Stimulated activated naive CD8-positive, alpha-beta T cell treated with anti-CD3 and anti-CD28 coated beads, Interleukin-15, Interleukin-2, amounts not matched to agents 100 U/mL and 50 U/mL, for 24 hours (primary cell): ENCODE measurements around the gene PRPF19.

Source experiments
- ATAC-seq: fragments of 150-1000 bp; cut with Tn5 transposase; one replicate; pipeline ENCODE4 v1.10.0; 2021
- DNase-seq: peaks from one replicate; pipeline ENCODE4 v3.0.0; 2021

PRPF19 gene

GRCh38 chr11:60874421-60875365 is 31.7 kb downstream of the PRPF19 start:
- DNase-seq (no peak), ATAC-seq (no peak)

GRCh38 chr11:60873533-60873932 is 32.9 kb downstream of the PRPF19 start:
- ATAC-seq (no peak), DNase-seq (no peak)

- ATAC-seq (no peak), DNase-seq (no peak)
Measured at GRCh38 chr11:60872961-60873524, 33.3 kb downstream of the PRPF19 start.

GRCh38 chr11:60872124-60872960 is 34.0 kb downstream of the PRPF19 start:
- DNase-seq = no peak

GRCh38 chr11:60871378-60872061 is 34.9 kb downstream of the PRPF19 start:
- DNase-seq (no peak), ATAC-seq (peak; percentile 17)

More at GRCh38 chr11:60872124-60872960, 34.0 kb downstream of the PRPF19 start:
- ATAC-seq = no peak

GRCh38 chr11:60870733-60871377 is 35.5 kb downstream of the PRPF19 start:
- ATAC-seq = peak; percentile 57
- DNase-seq = no peak

- DNase-seq = no peak
Measured at GRCh38 chr11:60870276-60870675, 36.1 kb downstream of the PRPF19 start.

GRCh38 chr11:60869451-60869825 is 36.9 kb downstream of the PRPF19 start:
- DNase-seq (no peak), ATAC-seq (no peak)

More at GRCh38 chr11:60870276-60870675, 36.1 kb downstream of the PRPF19 start:
- no peak for ATAC-seq

- DNase-seq (no peak), ATAC-seq (no peak)
Measured at GRCh38 chr11:60868682-60869450, 37.5 kb downstream of the PRPF19 start.

GRCh38 chr11:60867871-60868681 is 38.3 kb downstream of the PRPF19 start:
- DNase-seq = no peak
- no peak for ATAC-seq

GRCh38 chr11:60866911-60867870 is 39.2 kb downstream of the PRPF19 start, which contains the start of gene ZP1:
ZP1 (plus strand) TSS chr11:60867542; CDS start chr11:60867562, 20 bp downstream.
- no peak for ATAC-seq

GRCh38 chr11:60864856-60865513 is 41.4 kb downstream of the PRPF19 start:
- ATAC-seq = no peak

More at GRCh38 chr11:60866911-60867870, 39.2 kb downstream of the PRPF19 start, which contains the start of gene ZP1:
- DNase-seq = no peak

GRCh38 chr11:60863550-60864521 is 42.5 kb downstream of the PRPF19 start:
- ATAC-seq (no peak), DNase-seq (no peak)

More at GRCh38 chr11:60864856-60865513, 41.4 kb downstream of the PRPF19 start:
- DNase-seq = no peak

GRCh38 chr11:60862171-60862570 is 44.2 kb downstream of the PRPF19 start:
- DNase-seq (no peak), ATAC-seq (no peak)

- no peak for DNase-seq
- no peak for ATAC-seq
Measured at GRCh38 chr11:60860943-60861342, 45.4 kb downstream of the PRPF19 start.

- ATAC-seq (no peak), DNase-seq (no peak)
Measured at GRCh38 chr11:60859616-60860250, 46.7 kb downstream of the PRPF19 start.
